GM23338 (cell line): ENCODE data around the gene HS1BP3.

ENCODE experiments used
- CREB1 ChIP-seq: fragments of 250-450 bp; sonication (Bioruptor Pico); IDR thresholded peaks from 2 replicates; pipeline ENCODE4 v1.5.0; 2020; ENCODE audit warnings: low read depth, mild to moderate bottlenecking, moderate library complexity
- CTCF ChIP-seq, 2 experiments: fragments of 200-600 bp in 1 of 2; sonication (generic) in 1 of 2; conservative IDR thresholded peaks; 2 replicates each; pipeline versions ENCODE4 v1.5.1 to v1.6.1; 2016 to 2017; ENCODE audit warnings: antibody characterized with exemption in 2 of 2, low read depth in 2 of 2, mild to moderate bottlenecking in 2 of 2, moderate library complexity in 1 of 2
- EZH2 ChIP-seq: fragments of 200-600 bp; sonication (generic); IDR thresholded peaks from one replicate; pipeline ENCODE4 v1.8.0; 2017; ENCODE audit warnings: antibody characterized with exemption, mild to moderate bottlenecking, low read depth; ENCODE audit not compliant: unreplicated experiment
- EZH2phosphoT487 ChIP-seq: fragments of 200-600 bp; sonication (generic); IDR thresholded peaks from one replicate; pipeline ENCODE4 v1.8.1; 2018; ENCODE audit warnings: antibody characterized with exemption; ENCODE audit not compliant: unreplicated experiment
- POLR2AphosphoS5 ChIP-seq: IDR thresholded peaks from 2 replicates; pipeline ENCODE4 v1.6.1; 2016; ENCODE audit warnings: antibody characterized with exemption, low read depth
- REST ChIP-seq: IDR thresholded peaks from one replicate; pipeline ENCODE4 v1.6.1; 2018; ENCODE audit warnings: antibody characterized with exemption; ENCODE audit not compliant: unreplicated experiment
- ZNF331 ChIP-seq: fragments of 250-450 bp; sonication (Bioruptor Pico); IDR thresholded peaks from 2 replicates; pipeline ENCODE4 v1.5.0; 2020; ENCODE audit warnings: low read depth, mild to moderate bottlenecking, moderate library complexity

- no peak for TF ChIP-seq CTCF (conservative IDR thresholded peaks at IDR 0.05; ENCODE audit: low read depth in 2 of 2)
- TF ChIP-seq EZH2phosphoT487 = no peak
- no peak for TF ChIP-seq POLR2AphosphoS5
- no peak for TF ChIP-seq EZH2
- TF ChIP-seq CREB1 (CRISPR knock-in tag) = no peak
- TF ChIP-seq REST = no peak
- TF ChIP-seq ZNF331 (CRISPR knock-in tag) = no peak
These were observed 56.7 kb downstream of the HS1BP3 start for GRCh38 chr2:20594048-20594750.
